GM21576 (cell line): ENCODE measurements around the gene MAP1B.

ENCODE experiments used
- ATAC-seq: cut with Tn5 transposase; IDR thresholded peaks from one replicate; pipeline ENCODE4 v1.9.1; 2021; ENCODE audit warnings: mild to moderate bottlenecking, moderate library complexity; ENCODE audit not compliant: unreplicated experiment

Gene MAP1B

GRCh38 chr5:72216756-72217155, 109.5 kb downstream of the MAP1B start:
- no peak for ATAC-seq

DNA sequence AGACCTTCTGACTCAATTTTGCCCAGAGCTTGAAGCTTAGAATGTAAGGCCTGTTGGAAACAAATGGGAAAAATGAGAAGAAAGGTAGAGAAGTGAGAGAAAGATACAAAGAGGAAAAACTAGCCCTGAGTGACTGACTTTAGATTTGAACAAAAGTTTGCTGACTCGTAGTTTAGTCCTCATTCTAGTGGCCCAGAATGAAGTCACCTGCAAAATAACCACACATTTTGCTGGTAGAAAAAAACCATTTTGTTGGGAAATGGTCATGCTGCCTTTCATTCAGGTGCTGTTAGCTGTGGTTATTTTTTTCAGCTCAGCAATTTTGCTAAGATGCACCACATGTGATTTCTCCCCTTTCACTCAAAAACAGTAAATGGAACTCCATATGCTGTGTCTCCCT, 113.8 kb downstream of the MAP1B start:
- no peak for ATAC-seq

DNA sequence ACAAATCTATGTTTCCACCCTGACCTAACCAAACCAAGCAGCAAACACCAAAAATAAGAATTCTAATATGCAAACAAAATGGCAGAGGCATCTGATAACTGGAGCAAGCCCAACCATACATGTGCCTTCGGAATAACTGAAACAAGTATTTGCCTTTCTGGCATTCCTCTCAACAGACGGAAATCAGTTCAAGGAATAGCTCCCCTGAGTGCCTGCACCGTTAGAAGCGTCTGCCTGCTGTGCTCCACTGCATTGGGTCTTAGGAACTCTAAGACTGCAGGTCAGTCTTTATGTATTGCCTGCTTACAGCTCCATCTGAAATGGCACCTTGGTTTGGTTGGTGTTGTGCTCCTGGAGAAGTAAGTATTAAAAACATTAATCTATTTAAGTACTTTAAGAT, 114.3 kb downstream of the MAP1B start:
- no peak for ATAC-seq

- ATAC-seq = no peak
Observed at GRCh38 chr5:72222521-72222920, 115.2 kb downstream of the MAP1B start.

DNA sequence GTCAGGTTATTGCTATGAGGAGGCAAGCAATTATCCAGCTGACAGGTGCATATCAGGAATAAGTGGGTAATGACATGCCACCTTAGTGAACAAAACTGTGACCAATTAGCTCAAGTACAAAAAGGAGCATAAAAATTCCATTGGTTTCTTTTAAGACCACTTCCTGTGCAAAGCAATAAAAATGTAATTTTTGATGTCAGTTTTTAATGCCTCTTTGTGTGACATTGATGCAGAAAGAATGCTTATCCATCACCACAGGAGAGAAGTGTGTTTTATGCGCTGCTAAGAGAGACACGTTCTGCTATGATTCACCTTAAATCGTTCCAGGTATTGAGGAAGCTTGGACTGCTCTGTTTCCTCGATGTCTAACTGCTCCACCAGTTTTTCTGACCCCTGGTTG, 116.1 kb downstream of the MAP1B start:
- no peak for ATAC-seq

DNA sequence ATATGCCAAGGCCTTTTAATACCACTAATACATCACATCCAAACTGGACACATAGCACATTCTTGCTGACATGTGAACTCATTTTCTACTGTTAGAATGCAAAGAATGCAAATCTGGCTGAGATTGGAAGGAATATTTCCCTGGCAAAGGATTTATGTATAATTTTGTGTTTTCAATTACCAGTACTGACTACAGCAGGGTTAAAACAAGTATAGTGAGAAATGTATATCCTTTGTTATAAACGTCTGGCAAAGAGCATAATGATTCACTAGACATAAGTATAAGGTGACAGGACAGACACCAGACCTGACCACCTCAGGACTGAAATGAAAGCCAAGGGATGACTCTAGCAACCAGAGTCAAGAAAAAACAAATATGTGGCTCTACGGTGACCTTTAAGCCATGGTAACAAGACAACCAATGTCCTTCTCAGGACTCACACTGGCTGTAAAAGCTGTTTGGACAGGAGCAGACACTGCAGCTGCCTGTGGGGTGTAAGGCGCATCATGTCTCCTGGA, 117.7 kb downstream of the MAP1B start:
- ATAC-seq = no peak

GRCh38 chr5:72225741-72226140, 118.5 kb downstream of the MAP1B start:
- no peak for ATAC-seq

DNA sequence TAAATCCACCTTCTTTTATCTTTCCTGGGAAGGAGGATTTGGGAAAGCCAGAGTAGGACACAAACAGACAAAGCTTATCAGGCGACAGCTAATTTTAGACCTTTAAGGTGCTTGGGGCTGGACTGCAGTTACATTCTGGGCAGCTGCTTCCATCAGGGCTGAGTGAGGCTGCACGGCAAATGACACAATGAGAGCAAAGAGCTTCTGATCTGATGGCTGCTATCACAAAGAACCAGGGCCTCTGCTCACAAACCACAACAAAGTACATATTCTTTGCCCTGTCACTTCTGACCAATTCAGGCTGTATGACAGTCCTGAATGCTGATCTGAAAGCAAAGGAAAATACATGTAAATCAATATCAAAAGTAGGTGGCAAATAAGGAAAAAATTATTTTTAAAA, 119.7 kb downstream of the MAP1B start:
- ATAC-seq = no peak

GRCh38 chr5:72228960-72229359, 121.7 kb downstream of the MAP1B start:
- ATAC-seq = no peak

GRCh38 chr5:72231991-72232703, 124.9 kb downstream of the MAP1B start:
- ATAC-seq = no peak

DNA sequence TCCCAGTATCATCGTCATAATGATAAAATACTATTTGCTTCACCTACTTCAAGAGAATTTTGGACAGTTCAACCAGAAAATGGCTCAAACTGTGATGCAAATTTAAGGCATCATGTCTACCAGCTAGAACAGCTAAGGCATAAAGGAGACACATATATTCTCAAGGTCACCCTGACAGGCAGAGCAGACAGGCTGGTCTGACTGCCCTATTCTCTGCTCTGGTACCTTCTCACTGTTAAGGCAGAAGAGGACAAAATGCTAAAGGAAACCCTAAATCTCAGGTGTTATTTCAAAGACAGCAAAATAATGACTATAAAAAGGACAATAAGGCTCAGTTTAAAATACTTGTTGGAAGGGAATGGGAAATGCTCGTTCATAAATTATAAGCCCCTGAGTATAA, 125.6 kb downstream of the MAP1B start:
- ATAC-seq = no peak

GRCh38 chr5:72233835-72234234, 126.6 kb downstream of the MAP1B start:
- no peak for ATAC-seq

DNA sequence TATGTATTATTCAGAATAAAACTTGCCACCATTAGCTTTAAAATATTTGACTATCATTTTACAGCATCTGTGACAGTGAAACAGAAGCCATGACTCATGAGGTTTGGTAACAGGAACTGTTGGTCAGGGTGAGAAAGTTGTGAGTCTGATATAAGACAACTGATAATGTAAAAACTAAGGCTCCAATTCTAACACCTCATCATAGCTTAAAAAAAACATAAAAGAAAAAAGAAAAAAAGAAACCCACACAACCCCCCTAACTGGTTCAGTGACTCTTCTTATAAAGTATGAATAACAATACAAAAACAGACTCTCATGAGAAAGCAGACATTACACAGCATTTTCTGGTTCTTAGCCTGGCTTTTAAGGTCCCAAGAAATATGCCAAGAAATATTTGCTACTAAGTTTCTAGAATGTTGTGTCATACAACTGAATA, 127.0 kb downstream of the MAP1B start:
- peak; percentile 83 for ATAC-seq

DNA sequence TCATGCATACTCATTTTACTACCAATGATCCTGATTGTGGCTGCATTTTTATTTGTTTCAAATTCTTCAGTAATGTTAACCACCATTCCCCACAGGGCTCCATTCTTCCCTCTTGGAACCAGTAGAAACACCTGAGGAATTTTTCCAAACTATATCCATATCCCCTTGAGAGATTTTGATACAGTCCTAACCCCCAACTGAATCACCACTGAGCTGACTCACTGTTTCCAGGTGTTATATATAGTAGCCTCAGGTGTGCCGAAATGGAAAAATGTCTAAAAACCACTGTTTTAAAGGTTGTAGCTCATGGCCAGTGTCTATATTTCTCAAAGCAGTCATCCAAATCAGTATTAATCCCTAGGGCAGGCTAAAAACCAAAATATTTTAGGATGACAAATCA, 127.6 kb downstream of the MAP1B start:
- ATAC-seq = no peak

GRCh38 chr5:72235725-72236124, 128.4 kb downstream of the MAP1B start:
- no peak for ATAC-seq

DNA sequence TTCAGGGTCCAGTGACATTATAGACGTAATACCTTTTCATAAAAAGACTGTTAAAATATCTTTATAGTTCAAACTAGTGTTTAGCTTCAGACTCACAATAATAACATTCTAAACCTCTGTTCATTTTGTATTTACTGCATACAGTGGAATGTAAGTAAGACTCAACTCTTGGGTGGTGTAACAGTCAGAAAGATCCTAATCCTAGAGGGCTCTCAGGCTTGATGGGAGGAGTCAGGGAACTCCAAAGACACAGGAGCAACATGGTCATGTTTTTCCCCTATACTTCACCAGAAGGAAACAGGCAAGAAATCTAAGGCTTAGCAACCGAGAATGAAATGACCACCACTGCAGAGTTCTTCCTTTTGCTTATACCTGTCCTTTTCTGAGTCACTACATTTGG, 130.1 kb downstream of the MAP1B start:
- no peak for ATAC-seq

DNA sequence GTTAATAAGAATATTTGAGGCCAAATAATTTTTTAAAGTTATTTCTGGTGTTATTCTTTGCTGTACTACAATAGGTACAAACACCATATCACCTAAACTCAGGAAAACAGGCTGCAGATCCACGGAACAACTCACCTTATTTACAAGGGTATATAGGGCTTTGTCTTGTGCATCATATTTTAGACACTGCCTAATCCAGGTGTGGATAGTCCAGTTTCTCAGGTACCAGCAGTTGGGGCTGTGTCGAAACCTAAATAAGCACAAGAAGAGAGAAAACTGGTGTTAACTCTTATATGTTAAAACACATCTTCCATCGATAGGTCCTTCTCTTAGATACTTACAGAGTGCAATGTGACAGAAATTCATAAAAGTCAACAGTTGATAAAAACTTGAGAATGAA, 130.6 kb downstream of the MAP1B start:
- ATAC-seq = no peak

DNA sequence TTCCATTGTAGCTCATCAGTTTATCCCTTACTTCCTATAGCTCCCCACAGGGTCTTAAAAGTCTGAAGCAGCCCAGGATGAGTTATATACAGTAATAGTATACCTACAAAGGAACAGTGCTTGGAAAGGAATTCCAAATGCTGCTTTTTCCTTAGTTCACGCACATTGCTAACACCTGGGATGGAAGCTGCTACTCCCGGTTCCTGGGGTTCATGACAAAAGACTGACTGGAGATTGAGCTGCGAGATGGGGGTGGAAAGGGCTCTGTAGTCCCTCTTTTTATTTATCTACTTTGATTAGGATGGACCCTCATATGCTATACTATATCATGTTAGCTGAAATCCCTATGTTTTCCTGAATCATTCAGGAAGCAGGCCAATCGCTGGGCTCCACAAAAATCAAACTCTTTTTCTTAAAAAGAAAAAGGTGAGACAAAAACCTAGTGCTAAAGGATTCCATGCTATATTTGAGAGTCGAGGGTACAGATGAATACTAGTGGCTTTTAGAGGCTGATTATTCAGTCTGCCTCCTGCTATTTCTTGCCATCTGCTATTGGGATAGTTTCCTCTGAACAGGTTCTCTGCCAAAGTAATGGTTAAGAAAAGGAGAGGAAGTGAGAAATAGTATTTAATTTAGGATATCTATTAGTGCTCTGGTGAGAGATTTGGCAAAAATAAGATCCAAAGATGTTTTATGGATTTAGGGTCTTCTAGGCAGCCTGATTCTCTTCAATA, 131.6 kb downstream of the MAP1B start:
- ATAC-seq = no peak

DNA sequence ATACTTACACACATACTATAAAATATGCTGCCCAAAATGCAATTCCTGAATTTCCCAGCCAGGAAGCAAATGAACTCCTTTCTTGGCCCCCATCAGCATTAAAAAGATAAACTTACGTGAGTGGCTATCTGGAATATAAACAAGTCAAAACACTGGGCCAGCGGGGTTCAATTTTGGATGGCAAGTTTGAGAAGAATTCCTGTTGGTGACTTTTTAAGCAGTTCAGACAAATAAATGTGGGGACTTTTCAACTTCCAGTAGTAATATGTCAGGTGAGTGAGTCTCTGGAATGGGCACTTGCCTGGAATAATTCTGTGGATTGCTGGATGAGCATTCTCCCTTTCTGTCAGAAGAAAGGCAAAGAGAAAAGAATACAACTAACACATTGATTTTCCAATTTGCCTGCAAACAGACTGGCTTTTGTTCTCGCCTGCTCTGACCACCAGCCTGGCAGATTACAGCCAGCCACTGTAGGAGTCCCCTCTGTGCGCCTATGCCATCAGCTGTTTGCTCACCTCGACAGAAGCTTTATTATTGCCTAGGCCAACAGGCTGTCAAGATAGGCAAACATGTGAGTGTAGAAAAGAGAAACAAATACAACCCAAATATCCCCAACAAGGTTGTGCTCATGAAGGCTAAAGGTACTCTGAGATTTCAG, 134.2 kb downstream of the MAP1B start:
- ATAC-seq = no peak

DNA sequence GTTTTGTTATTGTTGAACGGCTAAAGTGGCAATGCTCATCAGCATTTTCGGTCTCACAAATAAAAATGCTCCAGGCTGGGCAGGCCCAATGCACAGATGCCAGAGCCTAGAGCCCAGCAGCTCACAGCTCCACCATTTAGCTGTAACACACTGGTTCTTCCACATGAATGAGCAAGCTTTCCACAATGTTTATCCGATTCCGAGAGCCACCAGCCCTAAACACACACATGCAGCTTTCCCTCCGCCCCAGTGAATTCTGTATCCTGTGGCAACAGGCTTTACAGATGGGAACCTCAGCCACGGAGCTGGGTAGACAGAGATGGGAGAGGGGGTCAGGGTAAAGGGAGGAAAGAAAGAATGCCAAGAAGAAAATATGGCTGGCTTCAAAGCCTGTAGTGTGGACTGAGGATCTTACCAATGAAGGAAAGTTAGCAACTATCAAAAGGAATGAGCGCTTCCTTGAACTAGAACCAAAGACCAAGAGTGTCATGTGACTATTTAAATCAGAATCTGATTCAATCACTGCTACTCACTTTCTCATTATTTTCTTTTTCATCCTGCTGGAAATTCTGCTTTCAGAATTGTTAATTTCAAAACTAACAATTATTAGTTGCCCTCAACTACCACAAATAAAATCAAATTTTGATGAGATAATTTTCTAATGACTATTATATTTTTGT, 135.7 kb downstream of the MAP1B start:
- ATAC-seq = no peak

GRCh38 chr5:72243706-72244105, 136.4 kb downstream of the MAP1B start:
- no peak for ATAC-seq
